GM18505 (cell line): ENCODE data around the gene ILDR1.
A peak's percentile ranks its signal among the peaks of the same experiment; 100 is the strongest.
"Not testable (repeated sequence)": the region's sequence is repeated elsewhere in the genome, so short reads cannot be mapped to it uniquely, and the experiment has no call there.

Experiments
- ATAC-seq: cut with Tn5 transposase; IDR thresholded peaks from one replicate; pipeline ENCODE4 v1.9.1; 2021; ENCODE audit not compliant: unreplicated experiment
- POLR2A ChIP-seq: IDR thresholded peaks from 4 replicates; pipeline ENCODE4 v1.6.1; 2011; ENCODE audit warnings: borderline replicate concordance; ENCODE audit not compliant: insufficient read depth, insufficient read length; ENCODE audit errors: extremely low read depth

Gene ILDR1

GRCh38 chr3:122021811-122022401 lies at the start of gene ILDR1:
TSS of gene ILDR1 (minus strand) at chr3:122022247. CDS start at chr3:122022077, 170 bp downstream.
- ATAC-seq = peak; percentile 49
- peak; percentile 39 for TF ChIP-seq POLR2A

- ATAC-seq = peak; percentile 50
Measured at GRCh38 chr3:122067588-122068240, 45.7 kb upstream of the ILDR1 start.

GRCh38 chr3:122067214-122067550 lies 45.1 kb upstream of the ILDR1 start:
- no peak for ATAC-seq
- TF ChIP-seq POLR2A = no peak

More at GRCh38 chr3:122067588-122068240, 45.7 kb upstream of the ILDR1 start:
- TF ChIP-seq POLR2A = no peak

GRCh38 chr3:122066331-122067213 lies 44.5 kb upstream of the ILDR1 start:
- no peak for TF ChIP-seq POLR2A
- no peak for ATAC-seq

- no peak for TF ChIP-seq POLR2A
- no peak for ATAC-seq
Measured at GRCh38 chr3:122064326-122064725, 42.3 kb upstream of the ILDR1 start.

- ATAC-seq = no peak
- no peak for TF ChIP-seq POLR2A
Measured at GRCh38 chr3:122063908-122064307, 41.9 kb upstream of the ILDR1 start.

- ATAC-seq = no peak
- TF ChIP-seq POLR2A = no peak
Measured at GRCh38 chr3:122060040-122060698, 38.1 kb upstream of the ILDR1 start.

- no peak for ATAC-seq
- no peak for TF ChIP-seq POLR2A
Measured at GRCh38 chr3:122058294-122058693, 36.2 kb upstream of the ILDR1 start.

- TF ChIP-seq POLR2A = no peak
- ATAC-seq = no peak
Measured at GRCh38 chr3:122057671-122058070, 35.6 kb upstream of the ILDR1 start.

GRCh38 chr3:122055215-122055614 lies 33.2 kb upstream of the ILDR1 start, which contains the start of gene CD86:
TSS of gene CD86 (plus strand) at chr3:122055362. CDS start at chr3:122055490, 128 bp downstream.
- peak; percentile 94 for ATAC-seq
- peak; percentile 57 for TF ChIP-seq POLR2A

- ATAC-seq = no peak
- no peak for TF ChIP-seq POLR2A
Measured at GRCh38 chr3:122052968-122053367, 30.9 kb upstream of the ILDR1 start.

GRCh38 chr3:122047773-122048172 lies 25.7 kb upstream of the ILDR1 start:
- not testable (repeated sequence) for ATAC-seq

GRCh38 chr3:122047296-122047695 lies 25.2 kb upstream of the ILDR1 start:
- not testable (repeated sequence) for ATAC-seq
